EL (cell line): ENCODE results near the gene ANGPTL3.

ENCODE experiments used
- DNase-seq: peaks from one replicate; pipeline ENCODE4 v3.0.0-alpha.2; 2016

The ANGPTL3 gene

DNA sequence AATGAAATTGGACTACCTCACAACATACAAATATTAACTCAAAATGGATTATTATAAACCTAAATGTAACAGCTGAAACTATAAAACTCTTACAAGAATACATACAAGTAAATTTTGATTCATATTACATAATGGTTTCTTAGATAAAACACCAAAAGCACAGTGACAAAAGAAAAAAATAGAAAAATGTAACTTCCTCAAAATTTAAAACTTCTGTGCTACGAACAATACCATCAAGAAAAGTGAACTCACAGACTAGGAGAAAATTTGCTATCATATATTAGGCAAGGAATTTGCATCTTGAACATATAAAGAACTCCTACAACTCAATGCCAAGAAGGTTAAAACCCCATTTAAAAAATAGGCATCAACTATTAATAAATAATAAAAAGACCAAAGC, 31.2 kb downstream of the ANGPTL3 start:
- no peak for DNase-seq

DNA sequence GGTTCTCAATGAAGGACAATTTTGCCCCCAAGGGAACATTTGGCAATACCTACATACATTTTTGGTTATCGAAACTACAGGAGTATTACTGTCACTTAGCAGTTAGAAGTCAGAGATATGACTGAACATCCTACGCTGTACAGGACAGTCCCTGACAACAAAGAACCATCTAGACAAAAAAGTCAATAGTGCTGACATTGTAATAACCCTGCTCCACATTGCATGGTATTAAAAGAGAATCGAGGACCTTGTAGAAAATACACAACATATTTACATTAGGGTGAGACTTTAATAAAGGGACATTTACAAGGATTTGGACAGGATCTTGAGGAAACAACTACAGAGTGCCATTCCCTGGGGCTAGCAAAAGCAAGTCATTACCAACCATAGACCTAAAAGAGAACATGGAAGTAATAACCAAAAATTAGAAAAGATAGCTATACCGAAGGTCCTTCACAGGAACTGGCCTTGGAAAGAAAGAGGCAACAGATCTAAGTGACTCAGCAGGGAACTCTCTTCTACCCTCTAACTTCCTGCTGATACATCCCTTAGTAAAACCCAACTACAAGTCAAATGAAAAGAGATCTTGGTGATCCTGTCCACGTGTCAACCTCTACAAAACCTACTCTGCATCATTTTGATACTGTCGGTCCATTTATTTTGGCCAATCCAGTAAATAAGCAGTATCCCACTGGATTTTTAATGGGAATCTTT, 40.2 kb downstream of the ANGPTL3 start:
- no peak for DNase-seq

DNA sequence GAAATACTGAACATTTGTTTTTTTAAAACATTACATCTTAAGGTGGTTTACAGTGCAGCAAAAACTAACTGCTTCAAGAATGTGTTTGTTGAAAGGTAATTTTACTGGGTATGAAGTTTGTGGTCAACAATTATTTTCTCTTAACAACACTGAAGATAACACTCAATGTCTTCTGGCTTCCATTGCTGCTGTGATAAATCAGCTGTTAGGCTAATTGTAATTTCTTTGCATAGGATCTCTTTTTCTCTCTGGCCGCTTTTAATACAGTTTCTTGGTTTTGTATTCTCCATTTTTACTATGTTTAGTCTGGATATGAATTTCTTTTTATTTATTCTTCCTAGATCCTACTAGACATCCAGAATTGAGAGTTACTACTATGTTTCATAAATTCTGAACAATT, 46.0 kb downstream of the ANGPTL3 start:
- DNase-seq = no peak

DNA sequence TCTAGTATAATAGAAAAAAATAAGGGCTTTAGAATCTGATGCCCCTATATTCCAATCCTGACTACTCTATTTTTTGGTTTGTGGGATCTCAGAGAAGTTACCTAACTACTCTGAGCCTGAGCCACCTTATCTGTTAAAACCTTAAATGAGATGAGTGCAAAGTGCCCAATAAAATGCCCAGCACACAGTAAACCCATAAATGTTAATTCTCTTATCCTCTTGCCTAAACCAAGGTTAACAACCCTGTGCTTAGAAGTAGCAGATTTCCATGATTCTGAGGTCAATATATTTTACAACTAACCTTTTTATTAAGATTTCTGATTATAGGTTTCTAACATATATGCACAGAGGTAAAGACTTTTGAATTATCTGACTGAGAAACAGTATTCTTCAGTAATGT, 55.1 kb downstream of the ANGPTL3 start:
- DNase-seq = no peak

DNA sequence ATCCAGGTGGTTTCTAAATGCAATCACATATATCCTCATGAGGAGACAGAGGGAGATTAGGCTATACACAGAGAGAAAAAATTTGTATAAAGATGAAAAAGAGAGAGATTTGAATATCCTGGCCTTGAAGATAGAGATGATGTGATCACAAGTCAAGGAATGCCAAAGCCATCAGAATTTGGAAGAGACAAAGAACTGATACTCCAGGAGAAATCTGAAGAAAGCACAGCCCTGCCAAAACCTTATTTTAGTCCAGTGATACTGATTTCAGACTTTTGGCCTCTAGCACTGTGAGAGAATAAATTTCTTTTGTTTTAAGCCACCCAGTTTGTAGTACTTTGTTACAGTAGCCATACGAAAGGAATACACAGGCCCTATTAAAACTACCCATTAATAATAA, 57.4 kb downstream of the ANGPTL3 start:
- DNase-seq = no peak
